Coronary artery (tissue), 2 donors: Measurements from ENCODE around the gene OR51A2.

Experiments used
- DNase-seq: peaks from one replicate; pipeline ENCODE4 v3.0.0-alpha.2; 2017; ENCODE audit warnings: low spot score
- H3K27ac ChIP-seq, 2 donors: fragments of 200-600 bp; sonication (generic); one replicate each; pipeline ENCODE4 v1.5.1; 2016 to 2019
- H3K4me3 ChIP-seq: fragments of 200-600 bp; sonication (generic); 2 replicates; pipeline ENCODE4 v1.5.1; 2016; ENCODE audit warnings: mild to moderate bottlenecking, moderate library complexity
- TF ChIP-seq, protein P1 (sequence below): fragments of 200-600 bp; sonication (generic); IDR thresholded peaks from one replicate; pipeline ENCODE4 v1.5.1; 2019; ENCODE audit warnings: antibody characterized with exemption

The OR51A2 gene

DNA sequence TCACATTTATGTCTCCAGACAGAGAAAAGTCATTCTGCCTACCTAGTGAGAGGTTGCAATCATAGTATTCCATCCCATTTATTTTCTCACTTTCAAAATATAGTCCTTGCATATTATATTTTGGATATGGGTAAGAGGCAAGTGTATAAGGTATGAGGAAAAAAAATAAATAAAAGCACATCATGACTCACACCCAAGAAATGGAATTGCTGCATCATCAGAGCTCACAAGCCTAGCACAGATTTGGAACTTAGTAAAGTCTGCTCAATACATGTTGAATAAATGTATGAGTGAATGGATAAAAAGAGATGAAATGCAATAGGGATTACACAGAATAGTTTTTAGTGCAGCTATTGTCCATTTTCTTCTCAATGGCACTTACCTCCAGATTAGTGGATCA is 28.9 kb downstream of the OR51A2 start:
- TF ChIP-seq, protein P1, sequence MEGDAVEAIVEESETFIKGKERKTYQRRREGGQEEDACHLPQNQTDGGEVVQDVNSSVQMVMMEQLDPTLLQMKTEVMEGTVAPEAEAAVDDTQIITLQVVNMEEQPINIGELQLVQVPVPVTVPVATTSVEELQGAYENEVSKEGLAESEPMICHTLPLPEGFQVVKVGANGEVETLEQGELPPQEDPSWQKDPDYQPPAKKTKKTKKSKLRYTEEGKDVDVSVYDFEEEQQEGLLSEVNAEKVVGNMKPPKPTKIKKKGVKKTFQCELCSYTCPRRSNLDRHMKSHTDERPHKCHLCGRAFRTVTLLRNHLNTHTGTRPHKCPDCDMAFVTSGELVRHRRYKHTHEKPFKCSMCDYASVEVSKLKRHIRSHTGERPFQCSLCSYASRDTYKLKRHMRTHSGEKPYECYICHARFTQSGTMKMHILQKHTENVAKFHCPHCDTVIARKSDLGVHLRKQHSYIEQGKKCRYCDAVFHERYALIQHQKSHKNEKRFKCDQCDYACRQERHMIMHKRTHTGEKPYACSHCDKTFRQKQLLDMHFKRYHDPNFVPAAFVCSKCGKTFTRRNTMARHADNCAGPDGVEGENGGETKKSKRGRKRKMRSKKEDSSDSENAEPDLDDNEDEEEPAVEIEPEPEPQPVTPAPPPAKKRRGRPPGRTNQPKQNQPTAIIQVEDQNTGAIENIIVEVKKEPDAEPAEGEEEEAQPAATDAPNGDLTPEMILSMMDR = no peak
- no peak for DNase-seq
- no peak overlapping the region for H3K27ac ChIP-seq
- no peak overlapping the region for H3K4me3 ChIP-seq

DNA sequence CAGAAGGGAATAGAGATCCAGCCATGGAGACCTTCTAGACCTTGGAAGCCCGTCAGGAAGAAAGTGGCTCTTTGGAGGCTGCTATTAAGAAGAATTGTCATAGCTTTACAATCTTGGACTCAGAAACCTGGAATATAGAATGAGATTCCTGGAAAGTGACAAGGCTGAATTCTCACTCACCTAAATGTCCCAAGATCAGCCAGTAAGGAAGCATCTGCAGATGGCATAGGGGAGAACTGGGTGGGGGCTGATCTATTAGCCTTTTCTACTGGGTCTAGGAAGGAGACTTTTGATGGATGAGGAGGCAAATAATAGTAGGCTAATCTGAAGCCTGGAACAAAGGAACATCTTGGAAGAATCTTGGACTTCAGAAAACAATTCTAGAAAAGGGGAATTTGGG is 31.3 kb downstream of the OR51A2 start, which contains the start of gene OR51G1:
Gene OR51G1, minus strand, starts transcription at position 101 of the 400 bp plus-strand sequence. Its CDS starts 0 bp downstream, at position 101.
- no peak within 1 kb of the TSS for H3K4me3 ChIP-seq
- TF ChIP-seq, protein P1 = no peak
- no peak within 1 kb of the TSS for H3K27ac ChIP-seq
- DNase-seq = no peak

DNA sequence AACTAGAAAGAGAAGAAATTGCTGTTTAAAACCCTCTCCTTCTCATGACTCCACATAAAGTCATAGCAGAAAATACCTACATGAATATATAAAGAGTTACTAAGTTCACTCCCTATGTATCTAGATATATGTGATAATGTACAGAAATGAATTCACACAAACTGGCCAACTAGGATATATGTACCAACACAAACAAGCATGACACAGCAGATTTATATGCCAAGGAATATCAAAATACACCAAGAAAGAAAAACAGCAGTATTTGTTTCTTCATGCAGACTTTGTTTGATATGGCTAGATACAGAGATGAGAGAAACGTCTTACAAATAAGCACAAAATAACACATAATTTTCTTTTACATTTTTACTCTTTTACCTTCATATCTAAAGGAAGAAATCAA is 33.2 kb downstream of the OR51A2 start:
- DNase-seq = no peak
- no peak overlapping the region for H3K4me3 ChIP-seq
- TF ChIP-seq, protein P1 = no peak
- H3K27ac ChIP-seq = no peak overlapping the region

DNA sequence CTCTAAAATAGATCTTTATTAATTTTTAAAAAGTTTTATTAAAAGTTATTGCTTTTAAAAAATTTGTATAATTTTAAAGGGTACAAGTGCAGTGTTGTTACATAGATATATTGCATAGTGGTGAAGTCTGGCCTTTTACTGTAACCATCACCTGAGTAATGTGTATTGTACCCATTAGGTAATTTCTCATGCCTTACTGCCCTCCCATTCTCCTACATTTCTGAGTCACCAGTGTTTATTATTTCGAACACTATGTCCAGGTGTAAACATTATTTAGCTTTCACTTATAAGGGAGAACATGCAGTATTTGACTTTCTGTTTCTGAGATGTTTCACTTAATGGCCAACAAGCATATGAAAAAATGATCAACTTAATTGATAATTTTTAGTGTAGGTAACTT is 33.7 kb downstream of the OR51A2 start:
- TF ChIP-seq, protein P1 = no peak
- no peak for DNase-seq
- Histone ChIP-seq H3K4me3 (no peak overlapping the region), H3K27ac (no peak overlapping the region)

DNA sequence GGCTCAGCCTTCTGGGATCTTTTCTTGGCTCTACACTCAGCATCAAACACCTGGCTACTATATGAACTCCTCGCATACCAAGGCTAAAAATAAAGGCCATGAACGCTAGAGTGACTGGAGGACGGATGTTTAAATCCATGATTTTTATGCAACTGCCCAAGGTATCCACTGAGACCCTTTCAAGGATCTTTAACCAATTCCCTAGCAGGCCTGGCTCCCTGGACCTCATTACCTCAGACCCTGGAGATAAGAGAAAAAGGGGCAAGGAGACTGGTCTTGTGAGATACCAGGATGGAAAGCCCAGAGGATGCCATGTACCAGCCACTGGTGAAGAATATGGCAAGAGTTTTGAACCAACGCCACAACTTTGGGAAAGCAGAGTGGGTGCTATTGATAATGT is 36.3 kb downstream of the OR51A2 start, which contains the start of gene OR51G2:
Gene OR51G2, minus strand, starts transcription at position 101 of the 400 bp plus-strand sequence. CDS start 3,687 bp downstream, outside the sequence.
- Histone ChIP-seq H3K4me3 (no peak within 1 kb of the TSS), H3K27ac (no peak within 1 kb of the TSS)
- TF ChIP-seq, protein P1 = no peak
- DNase-seq = no peak

DNA sequence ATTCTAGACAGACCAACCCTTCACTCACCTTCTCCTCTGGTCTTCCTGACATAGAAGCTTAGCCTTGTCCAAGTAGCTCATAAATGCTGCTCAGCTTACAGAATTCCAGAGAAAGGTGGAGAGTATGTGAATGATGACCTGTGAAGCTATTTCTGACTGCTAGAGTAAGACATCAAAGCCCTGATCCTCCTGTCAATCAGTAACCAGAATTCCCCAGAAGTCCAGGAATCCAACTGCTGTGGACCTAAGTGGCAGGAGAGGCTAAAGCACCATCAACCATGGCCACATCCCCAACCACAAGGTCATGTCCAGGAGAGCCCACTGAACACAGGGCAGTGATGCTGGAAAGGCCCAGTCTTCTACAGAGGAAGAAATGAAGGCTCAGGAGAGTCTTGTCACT is 38.9 kb downstream of the OR51A2 start:
- DNase-seq = no peak
- Histone ChIP-seq H3K4me3 (no peak overlapping the region), H3K27ac (no peak overlapping the region)
- TF ChIP-seq, protein P1 = no peak
